Head of caudate nucleus (tissue), 42 donors: ENCODE data around the gene HHATL.
A peak's percentile ranks its signal among the peaks of the same experiment; 100 is the strongest.

Source experiments
- DNase-seq, 42 donors: peaks; one replicate each; pipeline versions ENCODE4 v3.0.0 to v3.0.0-alpha.2; 2020 to 2021; ENCODE audit warnings: mixed read lengths in 7 of 42
- intact Hi-C: fragments of 100-400 bp; cut with DNase I; formaldehyde crosslinking; loops from one replicate; pipeline ENCODE4 v1.15.0; 2022

Gene HHATL

DNA sequence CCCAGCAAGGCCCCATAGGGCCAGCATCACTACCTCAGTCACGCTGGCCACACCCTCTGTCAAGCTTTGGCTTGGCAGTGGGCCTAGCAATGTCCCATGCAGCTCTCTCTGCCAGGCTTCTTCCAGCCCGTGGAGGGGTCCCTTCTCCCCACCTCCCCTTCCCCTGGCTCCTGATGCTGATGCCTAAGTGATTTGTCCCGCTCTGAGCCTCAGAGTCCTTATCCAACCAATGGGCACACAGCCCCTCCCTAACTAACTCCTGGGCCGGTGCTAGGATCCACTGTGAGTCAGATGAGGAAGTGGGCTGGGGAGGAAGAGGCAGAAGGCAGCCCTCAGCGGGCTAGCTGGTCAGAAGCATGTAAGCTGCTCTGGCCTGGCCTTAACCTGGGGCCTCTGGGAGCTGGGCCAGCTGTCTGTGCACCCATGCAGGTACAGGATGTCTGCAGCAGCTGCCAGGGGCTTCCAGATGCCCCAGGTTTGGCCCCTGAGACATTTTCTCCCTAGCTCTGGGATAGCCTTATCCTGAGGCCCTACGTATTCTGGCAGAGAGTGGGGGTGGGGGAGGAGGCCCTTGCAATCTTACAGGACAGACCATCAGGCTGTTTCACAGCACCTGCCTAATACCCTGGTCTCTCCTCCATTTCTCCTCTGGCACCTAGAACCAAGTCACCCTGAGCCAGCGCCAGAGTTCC is 49.8 kb downstream of the HHATL start:
- DNase-seq: peak in 24 of 42 donors; percentile 39 to 79 (median 60)
- intact Hi-C loops: loop anchor here (5.0 kb wide), 2 partner anchors 50 to 95 kb away; partner anchors contain the start of gene NKTR

DNA sequence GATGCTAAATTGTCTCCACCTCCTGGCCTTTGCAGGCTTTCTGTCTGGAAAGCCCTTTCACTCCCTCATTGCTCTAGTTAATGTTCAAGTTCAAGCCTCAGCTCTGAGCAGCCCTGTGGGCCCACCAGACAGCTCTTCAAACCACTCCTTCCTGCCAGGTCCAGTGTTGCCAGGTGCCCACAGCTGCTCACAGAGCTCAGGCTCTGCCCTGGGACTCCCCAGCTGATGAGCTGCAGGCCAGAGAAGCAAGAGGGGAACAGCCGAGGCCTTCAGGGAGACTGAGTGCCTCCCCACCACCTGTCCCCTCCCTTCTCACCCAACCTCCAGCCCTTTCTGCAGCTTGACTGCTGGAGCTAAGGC is 50.4 kb downstream of the HHATL start:
- DNase-seq: peak in 6 of 42 donors; percentile 6 to 39 (median 21)
- intact Hi-C loops: loop anchor here (5.0 kb wide), 2 partner anchors 50 to 95 kb away; partner anchors contain the start of gene NKTR

DNA sequence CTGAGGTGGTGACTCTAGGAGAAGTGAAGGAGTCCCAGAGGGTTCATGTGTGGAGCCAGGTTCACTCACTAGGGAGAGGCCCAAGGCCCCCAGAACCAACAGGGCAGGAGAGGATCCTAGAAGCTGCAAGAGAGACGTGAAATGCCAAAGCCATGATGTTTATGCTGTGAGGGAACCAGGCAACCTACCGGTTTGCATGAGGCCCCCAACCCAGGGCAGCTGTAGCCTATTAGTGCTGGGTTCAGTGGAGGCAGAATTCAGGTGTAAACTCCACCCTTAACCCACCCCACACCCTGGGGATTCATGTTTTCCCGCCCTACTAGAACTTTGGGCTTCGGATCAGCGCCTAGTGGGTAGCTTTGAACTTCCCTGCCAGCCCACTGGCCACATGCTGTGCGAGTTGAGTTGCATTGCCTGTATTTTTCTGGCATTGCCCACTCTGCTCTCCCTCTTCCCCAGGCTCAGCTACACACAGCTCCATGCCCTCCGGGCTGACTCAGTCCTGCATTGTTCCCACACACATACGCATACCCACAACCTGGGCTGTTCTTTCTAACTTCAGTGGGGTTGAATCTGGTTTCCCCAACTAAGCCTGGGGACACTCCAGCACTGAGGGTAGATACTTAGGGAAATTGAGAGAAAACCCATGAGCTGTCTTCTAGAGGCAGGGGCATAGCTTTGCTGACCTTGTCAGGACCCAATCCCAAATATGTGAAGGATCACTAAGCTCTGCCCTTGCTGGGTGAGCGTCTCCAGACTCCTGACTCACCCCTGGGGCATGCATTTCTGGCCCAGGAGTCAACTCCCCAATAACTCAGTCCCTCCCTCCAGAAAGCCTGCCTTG is 51.1 kb downstream of the HHATL start:
- peak in 14 of 42 donors; percentile 14 to 81 (median 41) for DNase-seq
- intact Hi-C loops: loop anchor here (5.0 kb wide), 2 partner anchors 49 to 96 kb away; partner anchors contain the start of gene NKTR

DNA sequence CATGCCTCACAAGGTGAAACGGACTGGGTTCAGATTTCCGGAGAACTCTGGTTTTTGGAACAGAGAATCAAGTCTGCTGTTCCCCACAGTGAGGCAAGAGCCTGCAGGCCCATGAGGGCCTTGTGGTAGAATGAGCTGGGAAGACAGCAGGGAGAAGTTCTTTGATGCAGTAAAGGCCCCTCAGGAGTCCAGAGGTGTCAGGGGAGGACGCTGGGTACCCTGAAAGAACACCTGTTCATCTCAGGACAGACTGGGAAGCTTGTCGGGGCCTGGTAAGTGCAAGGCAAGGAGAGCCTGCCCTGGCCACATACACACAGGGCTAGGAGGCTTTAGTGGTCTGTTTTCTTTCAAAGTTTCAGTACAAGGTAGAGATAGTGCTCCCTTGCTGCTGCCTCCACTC is 52.8 kb downstream of the HHATL start:
- intact Hi-C loops: loop anchor here (5.0 kb wide), 2 partner anchors 47 to 98 kb away; partner anchors contain the start of gene NKTR

DNA sequence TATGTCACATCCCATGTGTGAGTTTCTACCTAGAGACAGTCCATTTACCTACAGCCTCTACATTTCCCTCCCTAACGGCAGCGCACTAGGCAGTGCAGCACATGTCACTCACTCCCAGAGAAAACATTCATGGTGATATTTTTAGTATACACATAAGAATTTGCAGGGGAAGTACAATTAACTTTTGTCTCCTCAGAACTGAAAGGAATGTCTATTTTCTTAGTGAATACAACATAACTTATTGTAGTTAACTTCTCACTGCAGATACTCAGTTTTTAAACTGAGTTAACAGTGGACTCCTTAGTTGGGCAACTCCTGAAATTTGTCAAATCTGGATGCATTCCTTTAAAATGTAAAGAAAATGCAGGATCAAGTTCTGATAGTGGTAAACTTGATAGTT is 53.6 kb downstream of the HHATL start:
- DNase-seq: peak in 10 of 42 donors; percentile 9 to 55 (median 18)
- intact Hi-C loops: no loop called here

More for the DNA sequence above, 52.8 kb downstream of the HHATL start:
- DNase-seq: peak in 2 of 42 donors; percentile 17 to 27

DNA sequence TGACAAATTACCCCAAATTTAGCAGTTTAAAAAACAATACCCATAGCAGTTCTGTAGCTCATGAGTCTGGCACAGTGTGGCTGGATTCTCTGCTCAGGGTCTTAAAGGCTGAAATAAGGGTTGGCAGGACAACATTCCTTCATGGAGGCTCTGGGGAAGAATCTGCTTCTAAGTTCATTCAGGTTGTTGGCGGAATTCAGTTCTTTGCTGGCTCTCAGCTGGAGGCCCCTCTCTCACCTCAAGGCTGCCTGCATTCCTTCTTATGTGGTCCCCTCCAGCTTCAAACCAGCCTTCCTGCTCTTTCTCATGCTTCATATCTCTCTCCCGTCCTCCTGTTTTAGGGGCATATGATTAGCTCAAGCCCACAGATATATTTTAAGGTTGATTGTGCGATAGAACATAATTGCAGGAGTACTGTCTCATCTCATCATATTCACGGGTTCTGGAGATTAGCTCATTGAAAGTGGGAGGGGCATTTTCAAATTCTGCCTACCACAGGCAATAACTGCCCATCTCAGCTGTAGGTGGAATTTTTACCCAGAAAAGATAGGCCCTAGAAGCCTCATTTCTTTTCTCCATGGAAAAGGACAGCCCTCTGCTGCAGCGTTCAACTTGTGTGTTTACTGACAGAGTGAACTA is 54.7 kb downstream of the HHATL start:
- DNase-seq: peak in 7 of 42 donors; percentile 5 to 50 (median 27)
- intact Hi-C loops: no loop called here
